ENCODE measurements around the gene PPP1R9B. TPM values are rescaled to one million over a fixed set of nuclear protein-coding genes. Genes with fewer than 3 reads are reported as not detected.

PPP1R9B gene
- total RNA-seq, 2 donors from 2014 or later: 24.1 to 34.6 TPM

DNA sequence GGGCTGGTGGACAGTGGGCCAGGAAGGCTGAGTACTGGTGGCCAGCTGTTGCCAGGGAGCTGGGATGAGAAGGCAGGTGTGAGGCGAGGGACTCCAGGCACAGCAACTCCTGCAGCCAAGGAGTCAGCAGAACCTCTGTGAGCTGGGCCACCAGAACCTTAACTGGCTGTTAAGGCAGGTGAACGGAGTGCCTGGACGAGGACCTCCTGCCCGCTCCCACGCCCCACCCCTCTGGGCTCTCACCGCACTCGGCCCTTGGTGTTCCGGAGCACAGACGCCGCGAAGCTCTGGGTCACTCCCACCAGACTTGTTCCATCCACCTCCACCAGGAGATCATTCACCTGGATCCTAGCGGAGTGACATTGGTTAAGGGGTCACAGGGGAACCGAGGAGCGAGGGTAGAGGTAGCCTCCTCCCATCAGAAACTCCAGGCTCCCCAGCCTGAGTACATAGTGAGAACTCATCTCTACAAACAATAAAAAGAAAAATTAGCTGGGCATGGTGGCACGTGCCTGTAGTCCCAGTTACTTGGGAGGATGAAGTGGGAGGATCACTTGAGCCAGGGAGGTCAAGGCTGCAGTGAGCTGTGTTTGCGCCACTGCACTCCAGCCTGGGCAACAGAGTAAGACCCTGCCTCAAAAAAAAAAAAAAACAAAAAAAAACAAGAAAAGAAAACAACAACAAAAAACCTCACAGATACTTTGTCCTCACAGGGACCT, 9.3 kb downstream of the PPP1R9B start:
- peaks cover 70% of the 10 kb centered on the region for H3K36me3 ChIP-seq (ENCODE audit: control insufficient read depth, insufficient read depth, low read length)
- no peaks in the 10 kb centered on the region for H3K9me3 Mint-ChIP-seq
- peaks cover 83% of the 10 kb centered on the region for H3K36me3 Mint-ChIP-seq (ENCODE audit: low read depth)
- peaks cover 1% of the 10 kb centered on the region for H3K4me1 Mint-ChIP-seq
- WGBS, 2 experiments (ENCODE audit: insufficient coverage in 1 of 2, insufficient read length in 1 of 2): 97 to 100% methylated on average over 2 to 16 of the region's 16 CpGs
- no peak overlapping the region for H3K9ac ChIP-seq (ENCODE audit: extremely low read depth, low read length, poor library complexity, severe bottlenecking)
- no peak for DNase-seq
- no peak overlapping the region for H3K27ac ChIP-seq (ENCODE audit: low read depth, low read length)
- H3K27ac Mint-ChIP-seq: no peak overlapping the region
- H3K4me1 ChIP-seq (ENCODE audit: control insufficient read depth, insufficient read depth, low read length): peaks cover 3% of the 10 kb centered on the region
- H3K4me3 Mint-ChIP-seq: no peak overlapping the region
- H3K4me3 ChIP-seq (ENCODE audit: low read length): no peak overlapping the region
- H3K9me3 ChIP-seq (ENCODE audit: control insufficient read depth, low read length): no peaks in the 10 kb centered on the region
- TF ChIP-seq, protein P1, sequence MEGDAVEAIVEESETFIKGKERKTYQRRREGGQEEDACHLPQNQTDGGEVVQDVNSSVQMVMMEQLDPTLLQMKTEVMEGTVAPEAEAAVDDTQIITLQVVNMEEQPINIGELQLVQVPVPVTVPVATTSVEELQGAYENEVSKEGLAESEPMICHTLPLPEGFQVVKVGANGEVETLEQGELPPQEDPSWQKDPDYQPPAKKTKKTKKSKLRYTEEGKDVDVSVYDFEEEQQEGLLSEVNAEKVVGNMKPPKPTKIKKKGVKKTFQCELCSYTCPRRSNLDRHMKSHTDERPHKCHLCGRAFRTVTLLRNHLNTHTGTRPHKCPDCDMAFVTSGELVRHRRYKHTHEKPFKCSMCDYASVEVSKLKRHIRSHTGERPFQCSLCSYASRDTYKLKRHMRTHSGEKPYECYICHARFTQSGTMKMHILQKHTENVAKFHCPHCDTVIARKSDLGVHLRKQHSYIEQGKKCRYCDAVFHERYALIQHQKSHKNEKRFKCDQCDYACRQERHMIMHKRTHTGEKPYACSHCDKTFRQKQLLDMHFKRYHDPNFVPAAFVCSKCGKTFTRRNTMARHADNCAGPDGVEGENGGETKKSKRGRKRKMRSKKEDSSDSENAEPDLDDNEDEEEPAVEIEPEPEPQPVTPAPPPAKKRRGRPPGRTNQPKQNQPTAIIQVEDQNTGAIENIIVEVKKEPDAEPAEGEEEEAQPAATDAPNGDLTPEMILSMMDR (conservative IDR thresholded peaks at IDR 0.05): no peak
- H3K27me3 ChIP-seq (ENCODE audit: control insufficient read depth, insufficient read depth, low read length, poor library complexity, severe bottlenecking): no peaks in the 10 kb centered on the region
- H3K27me3 Mint-ChIP-seq (ENCODE audit: insufficient read depth): no peaks in the 10 kb centered on the region

DNA sequence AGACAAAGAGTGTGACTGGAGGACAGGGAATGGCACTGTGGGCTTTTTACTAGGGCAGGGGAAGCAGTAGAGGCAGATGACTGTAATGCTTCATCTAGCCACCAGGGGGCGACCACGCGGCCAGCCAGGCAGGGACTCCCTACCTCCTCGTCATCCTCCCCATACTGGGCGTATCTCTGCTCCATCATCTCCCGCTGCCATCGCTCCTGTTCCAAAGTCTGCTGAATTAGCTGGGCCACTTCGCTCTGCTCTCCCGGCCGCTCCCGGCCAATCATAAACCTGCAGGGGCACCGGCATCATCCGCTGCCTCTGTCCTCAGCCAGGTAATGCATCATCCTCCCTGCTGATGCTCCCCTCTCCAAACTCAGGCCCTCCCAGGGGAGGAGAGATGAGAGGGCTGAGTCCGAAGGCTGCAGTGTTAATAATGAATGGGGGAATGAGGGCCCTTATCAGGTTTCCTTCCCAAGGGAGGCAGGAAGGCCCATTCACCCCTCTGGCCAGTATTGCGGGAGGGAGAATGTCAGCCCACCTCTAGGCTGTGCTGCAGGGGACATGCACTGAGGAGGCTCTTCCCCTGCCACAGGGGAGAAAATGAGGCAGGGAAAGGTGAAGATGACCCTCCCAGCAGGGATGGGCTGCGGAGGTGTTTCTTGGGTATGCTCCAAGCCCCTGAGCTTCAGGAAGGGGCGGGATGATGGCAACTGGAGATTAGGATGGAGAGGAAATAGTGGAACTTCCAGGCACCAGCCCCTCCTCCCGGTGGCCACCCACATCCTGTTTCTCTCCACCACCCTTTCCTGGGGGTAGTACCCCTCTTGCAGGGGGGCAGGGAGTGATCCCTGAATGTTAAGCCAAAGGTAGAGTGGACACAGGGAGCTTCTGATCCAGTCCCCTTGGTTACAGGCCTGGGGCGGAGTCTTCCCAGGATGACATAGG, 10.3 kb downstream of the PPP1R9B start:
- Mint-ChIP-seq H3K9me3 (no peaks in the 10 kb centered on the region), H3K4me1 (peaks cover 3% of the 10 kb centered on the region), H3K36me3 (ENCODE audit: low read depth) (peaks cover 85% of the 10 kb centered on the region), H3K27me3 (ENCODE audit: insufficient read depth) (no peaks in the 10 kb centered on the region), H3K4me3 (no peak overlapping the region), H3K27ac (no peak overlapping the region)
- Histone ChIP-seq H3K9ac (ENCODE audit: extremely low read depth, low read length, poor library complexity, severe bottlenecking) (no peak overlapping the region), H3K4me3 (ENCODE audit: low read length) (no peak overlapping the region), H3K27me3 (ENCODE audit: control insufficient read depth, insufficient read depth, low read length, poor library complexity, severe bottlenecking) (no peaks in the 10 kb centered on the region), H3K27ac (ENCODE audit: low read depth, low read length) (no peak overlapping the region), H3K9me3 (ENCODE audit: control insufficient read depth, low read length) (no peaks in the 10 kb centered on the region), H3K36me3 (ENCODE audit: control insufficient read depth, insufficient read depth, low read length) (peaks cover 72% of the 10 kb centered on the region), H3K4me1 (ENCODE audit: control insufficient read depth, insufficient read depth, low read length) (peaks cover 3% of the 10 kb centered on the region)
- 38 to 46% methylated on average over 12 to 18 of the region's 19 CpGs for WGBS, 2 experiments (ENCODE audit: insufficient coverage in 1 of 2, insufficient read length in 1 of 2)
- DNase-seq: peak; percentile 97
- TF ChIP-seq, protein P1 (conservative IDR thresholded peaks at IDR 0.05): peak; percentile 97

- H3K4me1 Mint-ChIP-seq: peaks cover 3% of the 10 kb centered on the region
- Histone ChIP-seq H3K36me3 (ENCODE audit: control insufficient read depth, insufficient read depth, low read length) (peaks cover 71% of the 10 kb centered on the region), H3K4me3 (ENCODE audit: low read length) (no peak overlapping the region), H3K9ac (ENCODE audit: extremely low read depth, low read length, poor library complexity, severe bottlenecking) (no peak overlapping the region), H3K27me3 (ENCODE audit: control insufficient read depth, insufficient read depth, low read length, poor library complexity, severe bottlenecking) (no peaks in the 10 kb centered on the region), H3K9me3 (ENCODE audit: control insufficient read depth, low read length) (no peaks in the 10 kb centered on the region), H3K4me1 (ENCODE audit: control insufficient read depth, insufficient read depth, low read length) (peaks cover 3% of the 10 kb centered on the region), H3K27ac (ENCODE audit: low read depth, low read length) (no peak overlapping the region)
- peaks cover 77% of the 10 kb centered on the region for H3K36me3 Mint-ChIP-seq (ENCODE audit: low read depth)
- no peak overlapping the region for H3K4me3 Mint-ChIP-seq
- no peaks in the 10 kb centered on the region for H3K9me3 Mint-ChIP-seq
- TF ChIP-seq, protein P1 (conservative IDR thresholded peaks at IDR 0.05): no peak
- H3K27me3 Mint-ChIP-seq (ENCODE audit: insufficient read depth): no peaks in the 10 kb centered on the region
- no peak for DNase-seq
- no peak overlapping the region for H3K27ac Mint-ChIP-seq
- WGBS, 2 experiments (ENCODE audit: insufficient coverage in 1 of 2, insufficient read length in 1 of 2): 90 to 92% methylated on average over 11 to 15 of the region's 15 CpGs
These were observed 11.2 kb downstream of the PPP1R9B start for GRCh38 chr17:50139185-50139783.
